Activated effector memory CD4-positive, alpha-beta T cell treated with Interleukin-2 at 50 U/mL for 16 hours (primary cell): ENCODE measurements around the gene CT45A2.
"Not testable (repeated sequence)": the region's sequence is repeated elsewhere in the genome, so short reads cannot be mapped to it uniquely, and the experiment has no call there.

Source experiments
- DNase-seq: peaks from one replicate; pipeline ENCODE4 v3.0.0-alpha.2; 2020

Gene CT45A2

GRCh38 chrX:135819912-135820311 is at the start of gene CT45A2:
TSS of gene CT45A2 (minus strand) at chrX:135820012. CDS start at chrX:135816265, 3,747 bp downstream.
- DNase-seq, result not testable (repeated sequence)

DNA sequence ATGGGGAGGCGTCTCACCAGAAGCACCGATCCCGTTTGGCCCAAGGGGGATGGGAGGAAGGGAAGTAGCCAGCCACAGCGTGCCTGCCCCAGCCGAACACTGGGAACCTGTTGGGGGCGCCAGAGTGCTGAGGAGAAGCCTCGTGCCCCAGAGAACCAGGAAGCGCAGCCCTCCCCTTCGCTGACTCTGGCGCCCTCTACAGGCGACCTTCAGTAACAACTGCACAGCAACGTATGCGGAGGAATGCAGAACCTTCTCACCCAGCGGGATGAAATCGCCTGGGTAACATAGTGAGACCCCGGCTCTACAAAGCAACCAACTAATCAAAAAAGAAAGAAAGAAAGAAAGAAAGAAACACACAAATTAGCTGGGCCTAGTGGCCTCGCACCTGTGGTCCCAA is 34.6 kb upstream of the CT45A2 start, which contains the start of gene CT45A8:
TSS of gene CT45A8 (minus strand) at position 101 of the 400 bp plus-strand sequence. CDS start 3,755 bp downstream, outside the sequence.
- not testable (repeated sequence) for DNase-seq

GRCh38 chrX:135837180-135837579 is 17.4 kb upstream of the CT45A2 start, which contains the start of gene CT45A7:
TSS of gene CT45A7 (minus strand) at chrX:135837280. CDS start at chrX:135833533, 3,747 bp downstream.
- not testable (repeated sequence) for DNase-seq

DNA sequence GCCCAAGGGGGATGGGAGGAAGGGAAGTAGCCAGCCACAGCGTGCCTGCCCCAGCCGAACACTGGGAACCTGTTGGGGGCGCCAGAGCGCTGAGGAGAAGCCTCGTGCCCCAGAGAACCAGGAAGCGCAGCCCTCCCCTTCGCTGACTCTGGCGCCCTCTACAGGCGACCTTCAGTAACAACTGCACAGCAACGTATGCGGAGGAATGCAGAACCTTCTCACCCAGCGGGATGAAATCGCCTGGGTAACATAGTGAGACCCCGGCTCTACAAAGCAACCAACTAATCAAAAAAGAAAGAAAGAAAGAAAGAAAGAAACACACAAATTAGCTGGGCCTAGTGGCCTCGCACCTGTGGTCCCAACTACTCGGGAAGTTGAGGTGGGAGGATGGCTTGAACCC is 17.1 kb downstream of the CT45A2 start, which contains the start of gene CT45A6:
TSS of gene CT45A6 (minus strand) at position 101 of the 400 bp plus-strand sequence. CDS start 3,794 bp downstream, outside the sequence.
- not testable (repeated sequence) for DNase-seq

GRCh38 chrX:135785403-135785802 is 34.4 kb downstream of the CT45A2 start, which contains the start of gene CT45A5:
TSS of gene CT45A5 (minus strand) at chrX:135785503. CDS start at chrX:135781729, 3,774 bp downstream.
- not testable (repeated sequence) for DNase-seq

DNA sequence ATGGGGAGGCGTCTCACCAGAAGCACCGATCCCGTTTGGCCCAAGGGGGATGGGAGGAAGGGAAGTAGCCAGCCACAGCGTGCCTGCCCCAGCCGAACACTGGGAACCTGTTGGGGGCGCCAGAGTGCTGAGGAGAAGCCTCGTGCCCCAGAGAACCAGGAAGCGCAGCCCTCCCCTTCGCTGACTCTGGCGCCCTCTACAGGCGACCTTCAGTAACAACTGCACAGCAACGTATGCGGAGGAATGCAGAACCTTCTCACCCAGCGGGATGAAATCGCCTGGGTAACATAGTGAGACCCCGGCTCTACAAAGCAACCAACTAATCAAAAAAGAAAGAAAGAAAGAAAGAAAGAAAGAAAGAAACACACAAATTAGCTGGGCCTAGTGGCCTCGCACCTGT is 51.7 kb downstream of the CT45A2 start, which contains the start of gene CT45A3:
TSS of gene CT45A3 (minus strand) at position 101 of the 400 bp plus-strand sequence. CDS start 3,747 bp downstream, outside the sequence.
- DNase-seq, result not testable (repeated sequence)
